ENCODE results near the gene SRP9.

GRCh38 chr1:225747566-225747965, 30.1 kb upstream of the SRP9 start:
- no peak for TF ChIP-seq CTCF (conservative IDR thresholded peaks at IDR 0.05; ENCODE audit: low read depth in 2 of 2)
- no peak for TF ChIP-seq POLR2AphosphoS5 (IDR thresholded peaks at IDR 0.05; ENCODE audit: low read depth)
- TF ChIP-seq EZH2 (IDR thresholded peaks at IDR 0.05; ENCODE audit: low read depth, unreplicated experiment) = no peak
- TF ChIP-seq CREB1 (CRISPR knock-in tag; IDR thresholded peaks at IDR 0.05; ENCODE audit: low read depth) = no peak
- no peak for TF ChIP-seq STAT1 (IDR thresholded peaks at IDR 0.05; ENCODE audit: unreplicated experiment)
- TF ChIP-seq ZNF331 (CRISPR knock-in tag; IDR thresholded peaks at IDR 0.05; ENCODE audit: low read depth) = no peak
- TF ChIP-seq REST (IDR thresholded peaks at IDR 0.05; ENCODE audit: unreplicated experiment) = no peak
- TF ChIP-seq EZH2phosphoT487 (IDR thresholded peaks at IDR 0.05; ENCODE audit: unreplicated experiment) = no peak
- no peak for TF ChIP-seq ZNF462 (CRISPR knock-in tag; IDR thresholded peaks at IDR 0.05)
- TF ChIP-seq ETS1 (IDR thresholded peaks at IDR 0.05) = no peak
- no peak for TF ChIP-seq JUNB (IDR thresholded peaks at IDR 0.05; ENCODE audit: unreplicated experiment)
- TF ChIP-seq NANOG (IDR thresholded peaks at IDR 0.05; ENCODE audit: borderline replicate concordance) = no peak
- no peak for TF ChIP-seq ZNF114 (CRISPR knock-in tag; IDR thresholded peaks at IDR 0.05)

Data from GM23338 (cell line).